ENCODE results near the gene SDHAF2. TPM values are rescaled to one million over a fixed set of nuclear protein-coding genes. Genes with fewer than 3 reads are reported as not detected.

SDHAF2 gene
- total RNA-seq, 2 experiments from 2014 or later = 47.3 to 47.5 TPM

- CTCF ChIA-PET = interaction anchor here (0.9 kb wide), 1 partner anchor 13 kb away, joined by 4 read pairs; no protein-coding TSS in a partner anchor
- POLR2A ChIA-PET = no interaction called here
- DNase-seq = no peak
- Mint-ChIP-seq H3K36me3 (ENCODE audit: low read depth) (no peaks in the 10 kb centered on the region), H3K4me3 (no peak overlapping the region), H3K27me3 (no peaks in the 10 kb centered on the region), H3K27ac (no peak overlapping the region), H3K4me1 (no peaks in the 10 kb centered on the region), H3K9me3 (no peaks in the 10 kb centered on the region)
Observed at GRCh38 chr11:61495801-61496601, 66.1 kb downstream of the SDHAF2 start.

Other genes starting within 250 kb of the SDHAF2 start
- not detected for gene PGA3, start 226.6 kb upstream of the SDHAF2 start, total RNA-seq
- gene PGA4, start 207.8 kb upstream of the SDHAF2 start, total RNA-seq = not detected
- gene PGA5, start 188.9 kb upstream of the SDHAF2 start, total RNA-seq = not detected
- 1 to 10 TPM in 1 of 2 experiments, under 1 TPM in 1; 0.98 to 1.7 TPM for gene VWCE, start 134.8 kb upstream of the SDHAF2 start, total RNA-seq
- 100 to 1,000 TPM; 166 to 174 TPM for gene DDB1, start 97.0 kb upstream of the SDHAF2 start, total RNA-seq
- gene TKFC, start 96.9 kb upstream of the SDHAF2 start, total RNA-seq = 10 to 100 TPM; 49.6 to 51.5 TPM
- 10 to 100 TPM; 36.0 to 38.6 TPM for gene CYB561A3, start 68.2 kb upstream of the SDHAF2 start, total RNA-seq
- 10 to 100 TPM; 45.5 to 50.0 TPM for gene TMEM138, start 67.8 kb upstream of the SDHAF2 start, total RNA-seq
- gene TMEM216, start 37.5 kb upstream of the SDHAF2 start, total RNA-seq = 1 to 10 TPM; 7.6 to 9.3 TPM
- gene CPSF7, start 149 bp upstream of the SDHAF2 start, total RNA-seq = 10 to 100 TPM; 89.6 to 90.2 TPM
- under 1 TPM in 1 of 2 experiments, not detected in 1; 0.13 TPM for gene LRRC10B, start 78.6 kb downstream of the SDHAF2 start, total RNA-seq
- gene SYT7, start 151.0 kb downstream of the SDHAF2 start, total RNA-seq = not detected

Measured in activated CD4-positive, alpha-beta memory T cell treated with anti-CD3 and anti-CD28 coated beads, Interleukin-2, amount 10 ng/mL, durations not matched to agents 7 days and 5 days (primary cell).